Fibroblast of the aortic adventitia (primary cell): ENCODE results near the gene MAGEA8. TPM values are rescaled to one million over a fixed set of nuclear protein-coding genes. Genes with fewer than 3 reads are reported as not detected.

Experiments used
- DNase-seq: peaks from one replicate; pipeline ENCODE4 v3.0.0-alpha.2; 2010; ENCODE audit warnings: low read depth
- H3K4me3 ChIP-seq: 2 replicates; pipeline ENCODE4 v1.5.1; 2011; ENCODE audit warnings: low read depth, mild to moderate bottlenecking, control low read depth, low read length, moderate library complexity
- total RNA-seq: library from RNA; depleted of rRNA; stranded (reverse); fragments of >200 nt; gene quantifications from 2 replicates; pipeline ENCODE4 v1.2.3, GENCODE V29; 2012; ENCODE audit warnings: low replicate concordance
- TF ChIP-seq, protein P1 (sequence below): IDR thresholded peaks from 2 replicates; pipeline ENCODE4 v1.5.1; 2011; ENCODE audit warnings: mild to moderate bottlenecking, low read length, control low read depth, inconsistent platforms; ENCODE audit not compliant: insufficient read depth

The MAGEA8 gene
- total RNA-seq, 1 donor: not detected

DNA sequence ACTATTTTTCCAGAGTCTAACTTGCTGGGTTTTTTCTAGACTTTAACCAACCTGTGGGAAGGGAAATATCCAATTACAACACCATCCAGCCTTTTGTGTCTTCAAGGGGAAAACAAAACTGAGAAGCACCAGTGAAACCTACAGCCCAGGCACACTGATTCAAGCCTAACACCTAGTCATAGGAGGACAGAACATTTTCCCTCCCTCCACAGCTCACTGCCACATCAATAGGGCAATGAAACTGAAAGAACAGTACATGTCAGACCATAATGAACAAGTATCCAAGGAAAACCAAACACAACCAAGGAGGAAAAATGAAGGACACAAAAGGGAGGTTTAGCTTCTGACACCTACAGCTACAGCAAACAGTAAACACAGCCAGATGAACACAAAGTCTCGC lies 17.6 kb downstream of the MAGEA8 start:
- DNase-seq: no peak
- TF ChIP-seq, protein P1, sequence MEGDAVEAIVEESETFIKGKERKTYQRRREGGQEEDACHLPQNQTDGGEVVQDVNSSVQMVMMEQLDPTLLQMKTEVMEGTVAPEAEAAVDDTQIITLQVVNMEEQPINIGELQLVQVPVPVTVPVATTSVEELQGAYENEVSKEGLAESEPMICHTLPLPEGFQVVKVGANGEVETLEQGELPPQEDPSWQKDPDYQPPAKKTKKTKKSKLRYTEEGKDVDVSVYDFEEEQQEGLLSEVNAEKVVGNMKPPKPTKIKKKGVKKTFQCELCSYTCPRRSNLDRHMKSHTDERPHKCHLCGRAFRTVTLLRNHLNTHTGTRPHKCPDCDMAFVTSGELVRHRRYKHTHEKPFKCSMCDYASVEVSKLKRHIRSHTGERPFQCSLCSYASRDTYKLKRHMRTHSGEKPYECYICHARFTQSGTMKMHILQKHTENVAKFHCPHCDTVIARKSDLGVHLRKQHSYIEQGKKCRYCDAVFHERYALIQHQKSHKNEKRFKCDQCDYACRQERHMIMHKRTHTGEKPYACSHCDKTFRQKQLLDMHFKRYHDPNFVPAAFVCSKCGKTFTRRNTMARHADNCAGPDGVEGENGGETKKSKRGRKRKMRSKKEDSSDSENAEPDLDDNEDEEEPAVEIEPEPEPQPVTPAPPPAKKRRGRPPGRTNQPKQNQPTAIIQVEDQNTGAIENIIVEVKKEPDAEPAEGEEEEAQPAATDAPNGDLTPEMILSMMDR: no peak
- no peak overlapping the region for H3K4me3 ChIP-seq

DNA sequence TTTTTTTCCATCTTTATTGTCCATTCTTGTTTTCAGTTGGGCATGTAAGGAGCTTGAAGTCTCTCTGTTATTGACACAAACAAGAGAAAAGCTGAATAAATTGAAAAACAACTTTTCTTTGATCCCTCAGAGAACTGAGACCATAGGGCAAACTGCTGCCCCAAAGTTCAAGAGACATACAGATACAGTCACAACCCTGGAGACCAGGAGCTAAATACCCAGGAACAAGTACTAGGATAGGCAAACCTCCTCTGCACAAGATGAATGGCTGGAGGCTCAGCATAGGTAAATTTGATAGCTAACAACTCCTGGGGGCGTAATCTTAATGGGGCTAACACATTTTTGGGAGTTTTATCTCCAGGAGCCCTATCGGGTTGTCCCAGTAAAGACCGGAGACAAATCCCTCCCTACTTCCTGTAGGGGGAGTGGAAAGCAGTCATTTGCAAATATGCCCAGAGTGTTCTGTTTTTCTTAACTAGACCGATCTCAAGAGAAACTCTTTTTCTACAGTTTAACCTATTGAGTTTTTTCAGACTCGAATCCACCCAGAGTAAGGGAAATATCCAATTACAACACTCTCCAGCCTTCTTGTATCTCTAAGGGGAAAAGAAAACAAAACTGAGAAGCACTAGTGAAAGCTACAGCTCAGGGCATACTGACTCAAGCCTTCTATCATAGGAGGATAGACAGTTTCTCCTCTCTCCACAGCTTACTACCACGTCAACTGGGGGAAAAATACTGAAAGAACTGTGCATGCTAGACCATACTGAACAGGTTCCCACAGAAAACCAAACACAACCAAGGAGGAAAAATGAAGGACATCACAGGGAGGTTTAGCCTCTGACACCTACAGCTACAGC lies 23.1 kb downstream of the MAGEA8 start:
- peak; percentile 13 for DNase-seq
- no peak overlapping the region for H3K4me3 ChIP-seq
- TF ChIP-seq, protein P1: peak; percentile 27

DNA sequence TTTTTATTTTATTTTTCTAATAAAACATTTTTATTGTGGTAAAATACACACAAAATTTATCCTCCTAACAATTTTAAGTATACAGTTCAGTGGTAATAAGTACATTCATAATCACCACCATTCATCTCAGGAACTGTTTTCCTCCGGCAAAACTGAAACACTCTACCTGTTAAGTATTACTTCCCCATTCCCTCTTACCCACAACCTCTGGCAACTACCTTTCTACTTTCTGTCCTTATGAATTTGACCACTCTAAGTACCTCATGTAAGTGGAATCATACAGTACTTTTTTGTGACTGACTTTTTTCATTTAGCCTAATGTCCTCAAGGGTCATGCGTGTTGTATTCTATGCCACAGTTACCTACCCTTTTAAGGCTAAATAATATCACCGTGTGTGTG lies 27.3 kb downstream of the MAGEA8 start:
- TF ChIP-seq, protein P1: no peak
- no peak for DNase-seq
- no peak overlapping the region for H3K4me3 ChIP-seq

DNA sequence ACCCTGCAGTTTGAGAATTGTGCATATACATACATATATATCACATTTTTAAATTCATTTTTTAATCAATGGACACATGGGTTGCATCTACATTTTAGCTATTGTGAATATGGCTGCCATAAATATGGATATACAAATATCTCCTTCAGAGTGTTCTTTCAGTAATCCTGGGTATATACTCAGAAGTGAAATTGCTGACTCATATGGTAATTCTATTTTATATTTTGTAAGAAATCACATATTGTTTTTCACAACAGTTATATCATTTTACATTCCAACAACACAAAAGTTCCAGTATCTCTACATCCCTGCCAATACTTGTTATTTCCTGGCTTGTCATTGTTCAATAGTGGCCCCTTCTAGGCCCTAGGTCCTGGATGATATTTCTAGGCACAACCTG lies 27.7 kb downstream of the MAGEA8 start:
- no peak for DNase-seq
- TF ChIP-seq, protein P1: no peak
- no peak overlapping the region for H3K4me3 ChIP-seq

DNA sequence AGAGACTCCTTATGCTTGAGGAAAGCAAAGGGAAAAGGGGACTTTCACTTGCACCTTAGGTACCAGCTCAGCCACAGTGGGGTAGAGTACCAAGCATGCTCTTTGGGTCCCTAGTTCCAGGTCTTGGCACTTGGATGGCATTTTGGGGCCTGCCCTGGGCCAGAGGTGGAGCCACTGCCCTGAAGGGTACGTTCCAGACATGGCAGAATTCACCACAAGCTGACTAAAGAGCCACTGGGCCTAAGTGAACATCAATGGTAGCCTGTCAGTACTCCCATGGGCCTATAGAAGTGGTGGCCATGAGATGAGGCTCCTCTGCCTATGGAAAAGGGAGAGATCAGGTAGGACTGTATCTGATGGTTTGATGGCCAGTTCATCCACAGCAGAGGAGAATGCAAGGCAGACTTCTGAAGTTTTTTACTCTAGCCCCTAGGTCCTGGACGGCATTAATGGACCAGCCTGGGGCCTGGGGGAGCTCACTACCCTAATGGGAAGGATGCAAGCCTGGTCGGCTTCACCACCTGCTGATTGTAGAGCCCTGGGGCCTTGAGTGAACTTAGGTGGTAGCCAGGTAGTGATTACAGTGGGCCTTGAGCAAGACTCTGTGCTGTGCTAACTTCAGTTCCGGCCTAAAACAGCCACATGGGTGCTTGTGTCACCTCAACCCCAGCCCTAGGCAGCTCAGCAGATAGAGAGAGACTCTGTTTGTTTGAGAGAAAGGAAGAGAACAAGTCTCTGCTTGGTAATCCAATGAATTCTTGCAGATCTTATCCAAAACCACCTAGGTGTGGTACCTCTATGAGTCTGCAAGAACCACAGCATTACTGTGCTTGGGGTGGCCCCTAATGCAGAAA lies 28.6 kb downstream of the MAGEA8 start:
- TF ChIP-seq, protein P1: no peak
- H3K4me3 ChIP-seq: no peak overlapping the region
- no peak for DNase-seq

DNA sequence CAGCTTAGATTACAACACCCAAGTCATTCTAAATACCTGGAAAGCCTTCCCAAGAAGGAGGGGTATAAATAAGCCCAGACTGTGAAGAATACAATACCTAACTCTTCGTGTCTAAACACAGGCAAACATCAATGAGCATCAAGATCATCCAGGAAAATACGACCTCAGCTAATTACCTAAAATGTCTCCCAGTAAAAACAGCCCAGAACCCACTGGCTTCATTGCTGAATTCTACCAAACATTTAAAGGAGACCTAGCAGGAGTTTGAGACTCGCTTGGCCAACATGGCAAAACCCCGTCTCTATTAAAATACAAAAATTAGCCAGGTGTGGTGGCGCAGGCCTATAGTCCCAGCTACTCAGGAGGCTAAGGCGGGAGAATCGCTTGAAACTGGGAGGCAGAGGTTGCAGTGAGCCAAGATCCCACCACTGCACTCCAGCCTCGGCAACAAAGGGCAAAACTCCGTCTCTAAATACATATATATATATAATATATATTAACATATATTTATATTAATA lies 29.3 kb downstream of the MAGEA8 start:
- DNase-seq: no peak
- TF ChIP-seq, protein P1: no peak
- no peak overlapping the region for H3K4me3 ChIP-seq
